Body of pancreas (tissue), 4 donors: ENCODE measurements around the gene FICD.

Source experiments
- POLR2A ChIP-seq, 3 donors: fragments of 450-650 bp; IDR thresholded peaks; one replicate each; pipeline ENCODE4 v1.6.1; 2016; ENCODE audit warnings: antibody characterized with exemption in 3 of 3, mild to moderate bottlenecking in 2 of 3
- TF ChIP-seq, protein P1 (sequence below), 7 experiments: fragments of 450-650 bp in 4 of 7; fragments of 200-600 bp in 3 of 7; sonication (generic) in 3 of 7; IDR thresholded peaks; one replicate each; pipeline ENCODE4 v1.5.1; 2016 to 2019; ENCODE audit warnings: antibody characterized with exemption in 7 of 7

DNA sequence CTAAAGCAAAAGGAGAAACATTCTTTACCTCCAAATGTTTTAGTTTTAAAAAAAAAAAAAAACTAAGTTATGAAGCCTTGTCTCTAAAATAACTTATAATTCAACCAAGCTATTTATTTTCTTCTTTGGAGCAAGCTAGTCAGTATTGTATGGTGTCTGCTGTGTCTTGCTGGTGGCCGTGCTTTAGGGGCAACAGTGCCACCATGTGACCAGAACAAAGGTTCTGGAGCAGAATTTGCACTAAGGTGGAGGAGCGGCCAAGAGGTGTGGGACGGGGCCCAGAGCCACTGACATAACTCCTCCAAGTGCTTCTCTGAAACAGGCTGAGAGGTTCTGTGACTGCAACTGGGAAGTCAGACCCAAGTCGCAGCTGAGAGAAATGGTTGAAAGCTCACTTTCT lies 4.5 kb downstream of the FICD start:
- TF ChIP-seq, protein P1, sequence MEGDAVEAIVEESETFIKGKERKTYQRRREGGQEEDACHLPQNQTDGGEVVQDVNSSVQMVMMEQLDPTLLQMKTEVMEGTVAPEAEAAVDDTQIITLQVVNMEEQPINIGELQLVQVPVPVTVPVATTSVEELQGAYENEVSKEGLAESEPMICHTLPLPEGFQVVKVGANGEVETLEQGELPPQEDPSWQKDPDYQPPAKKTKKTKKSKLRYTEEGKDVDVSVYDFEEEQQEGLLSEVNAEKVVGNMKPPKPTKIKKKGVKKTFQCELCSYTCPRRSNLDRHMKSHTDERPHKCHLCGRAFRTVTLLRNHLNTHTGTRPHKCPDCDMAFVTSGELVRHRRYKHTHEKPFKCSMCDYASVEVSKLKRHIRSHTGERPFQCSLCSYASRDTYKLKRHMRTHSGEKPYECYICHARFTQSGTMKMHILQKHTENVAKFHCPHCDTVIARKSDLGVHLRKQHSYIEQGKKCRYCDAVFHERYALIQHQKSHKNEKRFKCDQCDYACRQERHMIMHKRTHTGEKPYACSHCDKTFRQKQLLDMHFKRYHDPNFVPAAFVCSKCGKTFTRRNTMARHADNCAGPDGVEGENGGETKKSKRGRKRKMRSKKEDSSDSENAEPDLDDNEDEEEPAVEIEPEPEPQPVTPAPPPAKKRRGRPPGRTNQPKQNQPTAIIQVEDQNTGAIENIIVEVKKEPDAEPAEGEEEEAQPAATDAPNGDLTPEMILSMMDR (IDR thresholded peaks at IDR 0.05): no peak
- TF ChIP-seq POLR2A (IDR thresholded peaks at IDR 0.05): no peak
